Stimulated activated CD8-positive, alpha-beta memory T cell treated with anti-CD3 and anti-CD28 coated beads, Interleukin-4, amount 100 ng/mL, for 24 hours (primary cell): ENCODE results near the gene DEF6.
"Not testable (repeated sequence)": the region's sequence is repeated elsewhere in the genome, so short reads cannot be mapped to it uniquely, and the experiment has no call there.

Source experiments
- DNase-seq: peaks from one replicate; pipeline ENCODE4 v3.0.0-alpha.2; 2020; ENCODE audit warnings: low read depth

The DEF6 gene

GRCh38 chr6:35310265-35310831 lies 12.7 kb downstream of the DEF6 start:
- DNase-seq = no peak

- DNase-seq = no peak
Measured at GRCh38 chr6:35311390-35312075, 13.9 kb downstream of the DEF6 start.

- no peak for DNase-seq
Measured at GRCh38 chr6:35312076-35312800, 14.6 kb downstream of the DEF6 start.

GRCh38 chr6:35312807-35313206 lies 15.2 kb downstream of the DEF6 start:
- DNase-seq = no peak

- no peak for DNase-seq
Measured at GRCh38 chr6:35317483-35318195, 20.0 kb downstream of the DEF6 start.

DNA sequence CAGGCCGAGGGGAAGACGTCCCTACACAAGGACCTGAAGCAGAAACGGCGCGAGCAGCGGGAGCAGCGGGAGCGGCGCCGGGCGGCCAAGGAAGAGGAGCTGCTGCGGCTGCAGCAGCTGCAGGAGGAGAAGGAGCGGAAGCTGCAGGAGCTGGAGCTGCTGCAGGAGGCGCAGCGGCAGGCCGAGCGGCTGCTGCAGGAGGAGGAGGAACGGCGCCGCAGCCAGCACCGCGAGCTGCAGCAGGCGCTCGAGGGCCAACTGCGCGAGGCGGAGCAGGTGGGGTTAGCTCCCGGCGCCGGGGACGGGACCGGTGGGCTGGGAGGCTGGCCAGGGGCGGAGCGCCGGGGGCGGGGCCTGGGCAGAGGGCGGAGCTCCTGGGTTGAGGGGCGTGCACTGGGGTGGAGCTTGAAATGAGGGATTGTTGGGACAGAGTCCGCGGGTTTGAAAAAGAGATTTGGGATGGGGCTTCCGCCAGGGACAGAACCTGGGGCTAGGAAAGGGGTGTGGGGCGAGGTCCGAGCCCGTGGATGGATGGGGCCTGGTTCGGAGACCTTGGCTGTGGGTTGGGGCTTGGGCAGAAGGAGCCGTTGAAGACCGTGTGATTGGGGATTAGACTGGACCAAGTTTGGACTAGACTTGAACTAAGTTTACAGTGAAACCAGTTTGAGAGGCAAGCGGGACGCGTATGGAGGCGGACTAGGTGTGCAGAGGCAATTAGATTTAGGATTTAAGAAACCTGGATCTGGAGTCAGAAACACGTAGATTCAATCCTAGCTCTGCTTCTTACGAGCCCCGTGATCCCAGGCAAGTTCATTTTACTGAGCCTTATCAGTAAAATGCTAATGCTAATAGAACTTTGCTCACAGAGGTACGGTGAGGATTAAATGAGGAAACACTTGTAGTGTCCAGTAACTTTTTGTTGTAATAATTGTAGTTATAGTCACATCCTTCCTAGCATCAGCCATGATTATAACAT lies 20.9 kb downstream of the DEF6 start:
- no peak for DNase-seq

DNA sequence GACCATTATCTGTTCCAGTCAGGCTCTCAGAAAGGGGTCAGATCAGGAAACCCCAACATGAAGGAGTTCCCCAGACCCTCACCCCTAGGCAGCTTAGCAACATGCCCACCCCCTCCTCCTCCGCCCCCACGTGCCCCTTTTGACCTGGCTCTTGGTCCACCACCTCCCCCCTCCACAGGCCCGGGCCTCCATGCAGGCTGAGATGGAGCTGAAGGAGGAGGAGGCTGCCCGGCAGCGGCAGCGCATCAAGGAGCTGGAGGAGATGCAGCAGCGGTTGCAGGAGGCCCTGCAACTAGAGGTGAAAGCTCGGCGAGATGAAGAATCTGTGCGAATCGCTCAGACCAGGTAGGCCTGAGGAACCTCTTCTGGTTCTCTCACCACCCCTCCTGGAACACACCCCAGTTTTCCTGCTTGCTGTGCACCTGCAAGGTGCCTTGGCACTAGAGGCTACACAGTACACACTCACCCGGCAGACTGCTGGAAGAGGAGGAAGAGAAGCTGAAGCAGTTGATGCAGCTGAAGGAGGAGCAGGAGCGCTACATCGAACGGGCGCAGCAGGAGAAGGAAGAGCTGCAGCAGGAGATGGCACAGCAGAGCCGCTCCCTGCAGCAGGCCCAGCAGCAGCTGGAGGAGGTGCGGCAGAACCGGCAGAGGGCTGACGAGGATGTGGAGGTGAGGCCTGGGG lies 21.9 kb downstream of the DEF6 start:
- DNase-seq = no peak

DNA sequence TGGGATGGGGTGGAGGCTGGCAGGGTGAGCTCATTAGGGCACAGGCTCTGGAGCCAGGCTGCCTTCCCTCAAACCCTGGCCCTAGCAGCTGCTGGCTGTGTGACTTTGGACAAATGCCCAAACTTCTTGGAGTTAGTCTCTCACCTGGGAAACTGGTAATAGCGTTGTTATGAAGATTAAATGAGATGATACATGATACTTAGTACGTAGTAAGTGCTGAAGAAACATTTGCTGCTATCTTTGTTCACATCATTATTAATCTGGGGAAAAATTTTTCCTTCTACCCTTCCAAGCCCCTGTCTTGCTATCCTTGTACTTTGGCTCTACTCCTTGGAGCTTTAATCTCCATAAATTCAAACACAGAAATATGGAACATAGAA lies 22.4 kb downstream of the DEF6 start:
- no peak for DNase-seq

- no peak for DNase-seq
Measured at GRCh38 chr6:35321091-35321490, 23.5 kb downstream of the DEF6 start.

DNA sequence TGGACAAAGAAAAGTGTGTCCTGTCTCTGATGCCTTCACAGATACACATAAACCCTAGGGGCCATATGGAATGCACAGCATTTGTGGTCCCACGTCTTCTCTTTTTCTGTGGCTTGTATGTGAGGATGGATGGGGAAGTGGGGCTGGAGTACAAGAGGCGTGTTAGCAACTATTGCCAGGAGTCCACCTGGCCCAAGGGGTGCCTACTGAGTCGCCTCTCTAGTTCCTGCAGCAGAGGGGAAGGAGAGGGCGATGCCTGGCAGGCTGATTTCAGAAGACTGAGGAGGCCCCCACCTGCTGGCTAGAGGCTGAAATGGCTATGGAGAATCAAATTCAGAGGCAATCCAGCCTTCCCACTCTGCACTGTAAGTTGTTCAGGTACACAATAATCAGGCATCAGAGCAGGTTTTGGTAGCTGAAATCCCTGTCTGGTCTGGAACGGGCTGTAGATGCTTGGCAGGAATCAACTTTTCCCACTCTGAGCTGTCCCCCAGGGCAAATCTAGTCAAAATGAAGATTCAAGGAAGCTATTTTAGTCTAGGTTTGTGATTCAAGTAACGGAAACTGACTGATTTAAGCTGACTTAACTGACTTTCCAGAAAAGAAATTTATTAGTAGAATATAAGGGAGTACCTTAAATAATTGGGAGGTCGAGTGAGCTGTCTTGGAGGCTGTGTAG lies 29.9 kb downstream of the DEF6 start:
- DNase-seq = peak; percentile 50

DNA sequence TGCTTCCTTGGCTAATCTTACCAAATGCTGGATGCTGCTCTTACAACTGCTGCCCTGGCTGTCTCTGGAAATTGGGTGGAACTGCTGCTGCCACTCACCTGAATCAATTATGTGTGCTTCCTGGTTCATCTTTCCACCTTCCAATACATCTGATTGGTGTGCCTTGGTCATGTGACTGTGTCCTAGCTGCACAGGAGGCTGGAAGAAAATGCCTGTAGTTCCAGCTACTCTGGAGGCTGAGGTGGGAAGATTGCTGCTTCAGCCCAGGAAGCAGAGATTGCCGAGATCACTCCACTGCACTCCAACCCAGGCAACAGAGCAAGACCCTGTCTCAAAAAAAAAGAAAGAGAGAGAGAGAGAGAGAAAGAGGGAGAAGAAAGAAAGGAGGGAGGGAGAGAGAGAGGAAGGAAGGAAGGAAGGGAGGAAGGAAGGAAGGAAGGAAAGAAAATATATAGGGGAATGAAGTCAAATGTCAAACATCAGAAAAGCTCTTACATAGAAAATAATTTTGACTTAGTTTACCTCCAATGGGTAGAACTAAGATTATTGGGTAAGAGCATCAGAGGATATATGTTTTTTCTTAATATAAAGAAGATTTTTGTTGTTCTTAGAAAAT lies 30.6 kb downstream of the DEF6 start:
- no peak for DNase-seq

- not testable (repeated sequence) for DNase-seq
Measured at GRCh38 chr6:35328965-35329364, 31.3 kb downstream of the DEF6 start.

- no peak for DNase-seq
Measured at GRCh38 chr6:35330541-35331119, 33.0 kb downstream of the DEF6 start.

DNA sequence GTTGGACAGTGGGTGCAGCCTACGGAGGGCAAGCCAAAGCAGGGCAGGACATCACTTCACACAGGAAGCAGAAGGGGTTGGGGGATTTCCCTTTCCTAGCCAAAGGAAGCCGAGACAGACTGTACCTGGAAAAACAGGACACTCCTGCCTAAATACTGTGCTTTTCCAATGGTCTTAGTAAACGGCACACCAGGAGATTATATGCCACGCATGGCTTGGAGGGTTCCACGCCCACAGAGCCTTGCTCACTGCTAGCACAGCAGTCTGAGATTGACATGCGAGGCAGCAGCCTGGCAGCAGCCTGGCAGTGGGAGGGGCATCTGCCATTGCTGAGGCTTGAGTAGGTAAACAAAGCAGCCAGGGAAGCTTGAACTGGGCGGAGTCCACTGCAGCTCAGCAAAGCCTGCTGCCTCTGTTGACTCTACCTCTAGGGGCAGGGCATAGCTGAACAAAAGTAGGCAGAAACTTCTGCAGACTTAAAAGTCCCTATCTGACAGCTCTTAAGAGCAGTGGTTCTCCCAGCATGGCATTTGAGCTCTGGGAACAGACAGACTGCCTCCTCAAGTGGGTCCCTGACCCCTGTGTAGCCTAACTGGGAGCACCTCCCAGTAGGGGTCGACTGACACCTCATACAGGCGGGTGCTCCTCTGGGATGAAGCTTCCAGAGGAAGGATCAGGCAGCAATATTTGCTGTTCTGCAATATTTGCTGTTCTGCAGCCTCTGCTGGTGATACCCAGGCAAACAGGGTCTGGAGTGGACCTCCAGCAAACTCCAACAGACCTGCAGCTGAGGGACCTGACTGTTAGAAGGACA lies 34.7 kb downstream of the DEF6 start:
- peak; percentile 22 for DNase-seq

DNA sequence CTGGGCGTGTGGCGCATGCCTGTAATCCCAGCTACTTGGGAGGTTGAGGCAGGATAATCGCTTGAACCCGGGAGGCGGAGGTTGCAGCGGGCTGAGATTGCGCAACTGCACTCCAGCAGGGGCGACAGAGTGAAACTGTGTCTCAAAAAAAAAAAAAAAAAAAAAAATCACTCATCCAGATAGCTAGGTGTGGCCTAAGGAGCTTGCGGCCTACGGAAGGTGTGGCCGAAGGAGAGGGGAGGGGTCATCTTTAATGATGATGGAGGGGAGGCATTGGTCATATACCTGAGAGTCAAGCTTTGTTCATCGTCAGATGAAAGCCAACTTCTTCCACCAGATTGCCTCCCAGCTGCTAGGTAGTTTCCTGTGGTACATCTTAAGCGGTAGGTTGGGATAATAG lies 43.9 kb downstream of the DEF6 start:
- DNase-seq = no peak

- peak; percentile 95 for DNase-seq
Measured at GRCh38 chr6:35342258-35343091, 44.9 kb downstream of the DEF6 start, which contains the start of gene PPARD. PPARD (plus strand) TSS chr6:35342558; CDS start chr6:35411088, 68,530 bp downstream.

- DNase-seq = no peak
Measured at GRCh38 chr6:35343092-35343834, 45.6 kb downstream of the DEF6 start.
